K562 (cell line): Measurements from ENCODE around the gene TMEM88. TPM values are rescaled to one million over a fixed set of nuclear protein-coding genes. Genes with fewer than 3 reads are reported as not detected.

Experiments
- DEAF1 ChIP-seq: fragments of 450-650 bp; formaldehyde crosslinking; IDR thresholded peaks from 2 replicates; pipeline ENCODE4 v1.4.0; 2020; ENCODE audit warnings: mild to moderate bottlenecking, moderate library complexity
- ELF4 ChIP-seq: fragments of 450-650 bp; formaldehyde crosslinking; IDR thresholded peaks from 2 replicates; pipeline ENCODE4 v1.4.0; 2022; ENCODE audit warnings: missing genetic modification characterization
- ELK1 ChIP-seq: sonication (generic); formaldehyde crosslinking; IDR thresholded peaks from 2 replicates; pipeline ENCODE4 v1.8.1; 2022; ENCODE audit warnings: missing genetic modification reagents
- ERF ChIP-seq: fragments of 450-650 bp; formaldehyde crosslinking; IDR thresholded peaks from 2 replicates; pipeline ENCODE4 v1.4.0; 2020; ENCODE audit warnings: mild to moderate bottlenecking, mixed read lengths
- FOXO4 ChIP-seq: fragments of 450-650 bp; formaldehyde crosslinking; IDR thresholded peaks from 2 replicates; pipeline ENCODE4 v1.4.0; 2020; ENCODE audit warnings: mild to moderate bottlenecking, moderate library complexity
- HLTF ChIP-seq: fragments of 450-650 bp; IDR thresholded peaks from 2 replicates; pipeline ENCODE4 v1.6.1; 2016
- KLF10 ChIP-seq: fragments of 250-450 bp; sonication (Bioruptor Pico); IDR thresholded peaks from 2 replicates; pipeline ENCODE4 v1.6.1; 2021; ENCODE audit warnings: matching md5 sums
- RHOXF2B ChIP-seq: fragments of 250-450 bp; sonication (Bioruptor Pico); conservative IDR thresholded peaks from 2 replicates; pipeline ENCODE4 v1.5.1; 2021
- RNF2 ChIP-seq: sonication (generic); IDR thresholded peaks from 2 replicates; pipeline ENCODE4 v1.6.1; 2016
- RREB1 ChIP-seq: fragments of 250-450 bp; sonication (Bioruptor Pico); IDR thresholded peaks from 2 replicates; pipeline ENCODE4 v1.4.0; 2020
- SNIP1 ChIP-seq: fragments of 450-650 bp; IDR thresholded peaks from 2 replicates; pipeline ENCODE4 v1.7.1; 2017; ENCODE audit warnings: low read depth, mild to moderate bottlenecking
- SREBF1 ChIP-seq: fragments of 150-350 bp; IDR thresholded peaks from 2 replicates; pipeline ENCODE4 v1.6.1; 2014; ENCODE audit warnings: antibody characterized with exemption, low read depth, low read length, borderline replicate concordance
- SRSF3 ChIP-seq: fragments of 200-400 bp; formaldehyde crosslinking; IDR thresholded peaks from 2 replicates; pipeline ENCODE4 v1.6.1; 2016; ENCODE audit warnings: mild to moderate bottlenecking, low read length, moderate library complexity; ENCODE audit not compliant: insufficient read depth
- ZNF316 ChIP-seq: fragments of 450-650 bp; IDR thresholded peaks from 2 replicates; pipeline ENCODE4 v1.6.1; 2016
- ZNF384 ChIP-seq: IDR thresholded peaks from 2 replicates; pipeline ENCODE4 v1.6.1; 2012; ENCODE audit warnings: low read depth, low read length, improper control_type of control experiment
- ZNF444 ChIP-seq: fragments of 250-450 bp; sonication (Bioruptor Pico); IDR thresholded peaks from 2 replicates; pipeline ENCODE4 v1.4.0; 2020; ENCODE audit warnings: mild to moderate bottlenecking, moderate library complexity
- ZNF584 ChIP-seq: fragments of 200-800 bp; sonication (Bioruptor generic); IDR thresholded peaks from 2 replicates; pipeline ENCODE4 v1.6.1; 2016; ENCODE audit warnings: low read depth, mild to moderate bottlenecking, missing genetic modification characterization, missing compliant biosample characterization
- ZZZ3 ChIP-seq: fragments of 450-650 bp; IDR thresholded peaks from 2 replicates; pipeline ENCODE4 v1.6.1; 2016; ENCODE audit warnings: antibody characterized with exemption, mild to moderate bottlenecking, moderate library complexity
- polyA plus RNA-seq, 8 experiments: library from polyadenylated mRNA; depleted of rRNA in 4 of 8; stranded (reverse) in 5 of 8; unstranded in 3 of 8; fragments of >200 nt; fragmentation: Nextera tagmentation in 2 of 8; fragmentation: Illumina TruSeq in 1 of 8; extraction: Ambion mirVana in 2 of 8; extraction: Trizol in 1 of 8; gene quantifications; 2 replicates each; pipeline versions ENCODE4 v1.2.1 to v1.2.3, GENCODE V29; 2011 to 2014; ENCODE audit warnings: inconsistent platforms in 1 of 8, missing spikeins in 1 of 8
- total RNA-seq, 7 experiments: library from RNA; depleted of rRNA in 6 of 7; stranded (reverse); fragments of >200 nt in 6 of 7; fragmentation: Illumina TruSeq in 2 of 7; extraction: Trizol in 2 of 7; gene quantifications; 2 replicates each; pipeline versions ENCODE4 v1.2.1 to v1.2.3, GENCODE V29; 2011 to 2021; ENCODE audit warnings: low replicate concordance in 1 of 7

TMEM88 gene
- total and polyA plus RNA-seq, 9 of the 15 experiments (the other 6 are each of a cell fraction or from before 2014, with no cell fraction given): 0.10 to 1.4 (median 0.36) TPM; not detected in 3

GRCh38 chr17:7836596-7837407 is 18.1 kb upstream of the TMEM88 start (continued):
- TF ChIP-seq RREB1 (CRISPR knock-in tag) (no peak), SREBF1 (no peak), RHOXF2B (CRISPR knock-in tag) (no peak), HLTF (no peak), ERF (no peak), FOXO4 (CRISPR knock-in tag) (no peak), ZNF316 (no peak), ELF4 (CRISPR knock-in tag) (no peak), ZNF584 (CRISPR knock-in tag) (no peak), ZZZ3 (no peak), RNF2 (peak; percentile 98), SRSF3 (no peak), ZNF384 (peak; percentile 14; the same call in 1 of the 2 replicates), KLF10 (CRISPR knock-in tag) (no peak), SNIP1 (no peak), ZNF444 (CRISPR knock-in tag) (no peak), ELK1 (CRISPR knock-in tag) (no peak), DEAF1 (no peak)
